ENCODE data around the gene NEK11. TPM values are rescaled to one million over a fixed set of nuclear protein-coding genes. Genes with fewer than 3 reads are reported as not detected.

NEK11 gene
- polyA plus RNA-seq, 1 of the 3 experiments (the other 2 are of a cell fraction): 4.7 TPM

DNA sequence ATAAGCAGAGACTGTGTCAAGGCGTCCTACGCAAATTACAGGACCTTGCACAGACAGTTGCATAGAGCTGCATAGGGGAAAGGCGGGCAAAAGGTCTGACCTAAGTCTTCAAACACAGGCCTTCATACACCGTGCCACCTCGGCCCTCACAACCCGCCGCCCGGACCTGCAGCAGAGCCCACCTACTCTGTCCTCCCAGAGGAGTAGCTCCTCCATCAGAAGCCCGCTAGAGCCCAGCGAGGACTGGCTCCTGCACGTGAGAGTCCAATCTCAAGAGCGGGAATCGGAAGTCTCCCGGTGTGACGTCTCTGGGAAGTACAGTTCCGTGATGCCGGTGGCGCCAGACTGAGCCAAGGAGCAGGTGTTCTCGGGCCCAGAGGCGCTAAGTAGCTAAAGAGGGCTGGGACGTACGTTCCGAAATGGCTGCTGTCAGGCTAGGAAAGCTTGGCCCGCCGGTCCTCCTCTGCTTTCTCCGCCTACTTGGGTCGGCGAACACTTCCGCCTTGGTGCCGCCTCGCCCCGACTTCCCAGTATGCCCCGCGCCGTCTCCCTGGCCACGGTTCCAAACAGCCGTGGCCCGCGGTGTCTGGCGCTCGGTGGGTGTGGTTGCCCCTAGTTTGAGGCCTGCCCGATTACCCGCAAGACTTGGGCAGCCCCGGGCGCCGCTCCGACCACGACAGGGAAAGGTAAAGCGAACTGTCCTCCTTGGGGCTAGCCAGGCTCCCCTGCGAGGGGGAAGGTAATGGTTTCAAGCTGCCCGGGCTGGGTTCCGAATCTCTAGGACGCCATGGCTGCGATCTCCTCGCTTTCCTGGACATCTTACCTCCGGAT lies at the start of gene NEK11, which contains the start of gene ASTE1 (continued):
- TF ChIP-seq, protein P1, sequence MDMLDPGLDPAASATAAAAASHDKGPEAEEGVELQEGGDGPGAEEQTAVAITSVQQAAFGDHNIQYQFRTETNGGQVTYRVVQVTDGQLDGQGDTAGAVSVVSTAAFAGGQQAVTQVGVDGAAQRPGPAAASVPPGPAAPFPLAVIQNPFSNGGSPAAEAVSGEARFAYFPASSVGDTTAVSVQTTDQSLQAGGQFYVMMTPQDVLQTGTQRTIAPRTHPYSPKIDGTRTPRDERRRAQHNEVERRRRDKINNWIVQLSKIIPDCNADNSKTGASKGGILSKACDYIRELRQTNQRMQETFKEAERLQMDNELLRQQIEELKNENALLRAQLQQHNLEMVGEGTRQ (IDR thresholded peaks at IDR 0.05; ENCODE audit: borderline replicate concordance, low read depth, low read length): no peak
- TF ChIP-seq GABPA (IDR thresholded peaks at IDR 0.05; ENCODE audit: low read depth) (peak; percentile 74), TEAD4 (IDR thresholded peaks at IDR 0.05; ENCODE audit: borderline replicate concordance, insufficient read depth) (no peak), FOSL2 (IDR thresholded peaks at IDR 0.05; ENCODE audit: borderline replicate concordance, low read depth) (no peak), NFIC (IDR thresholded peaks at IDR 0.05; ENCODE audit: borderline replicate concordance) (no peak), YY1 (IDR thresholded peaks at IDR 0.05; ENCODE audit: low read depth) (0 out of 2 replicates have a peak, but pooled peaks have one; percentile 52), CHD2 (IDR thresholded peaks at IDR 0.05; ENCODE audit: low read length, partially characterized antibody) (peak; percentile 75), RAD21 (IDR thresholded peaks at IDR 0.05; ENCODE audit: low read length) (no peak)
- TF ChIP-seq, protein P2, sequence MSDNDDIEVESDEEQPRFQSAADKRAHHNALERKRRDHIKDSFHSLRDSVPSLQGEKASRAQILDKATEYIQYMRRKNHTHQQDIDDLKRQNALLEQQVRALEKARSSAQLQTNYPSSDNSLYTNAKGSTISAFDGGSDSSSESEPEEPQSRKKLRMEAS (IDR thresholded peaks at IDR 0.05; ENCODE audit: low read depth): peak; percentile 93

DNA sequence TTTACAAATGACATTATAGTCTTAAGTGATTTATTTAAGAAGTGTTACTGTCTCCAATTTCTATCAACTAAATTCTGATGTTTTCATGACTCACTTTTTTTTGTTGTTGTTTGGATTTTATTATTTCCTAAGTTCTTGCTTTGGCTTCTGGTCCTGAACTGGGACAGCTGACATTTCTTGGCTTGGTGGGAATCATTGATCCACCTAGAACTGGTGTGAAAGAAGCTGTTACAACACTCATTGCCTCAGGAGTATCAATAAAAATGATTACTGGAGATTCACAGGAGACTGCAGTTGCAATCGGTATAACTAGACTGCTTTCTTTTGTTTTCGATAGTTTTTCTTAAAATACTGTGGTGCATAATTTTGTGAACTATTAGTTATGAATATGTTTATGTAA lies 47.6 kb upstream of the NEK11 start:
- POLR2A ChIA-PET: no interaction called here
- TF ChIP-seq, protein P3, sequence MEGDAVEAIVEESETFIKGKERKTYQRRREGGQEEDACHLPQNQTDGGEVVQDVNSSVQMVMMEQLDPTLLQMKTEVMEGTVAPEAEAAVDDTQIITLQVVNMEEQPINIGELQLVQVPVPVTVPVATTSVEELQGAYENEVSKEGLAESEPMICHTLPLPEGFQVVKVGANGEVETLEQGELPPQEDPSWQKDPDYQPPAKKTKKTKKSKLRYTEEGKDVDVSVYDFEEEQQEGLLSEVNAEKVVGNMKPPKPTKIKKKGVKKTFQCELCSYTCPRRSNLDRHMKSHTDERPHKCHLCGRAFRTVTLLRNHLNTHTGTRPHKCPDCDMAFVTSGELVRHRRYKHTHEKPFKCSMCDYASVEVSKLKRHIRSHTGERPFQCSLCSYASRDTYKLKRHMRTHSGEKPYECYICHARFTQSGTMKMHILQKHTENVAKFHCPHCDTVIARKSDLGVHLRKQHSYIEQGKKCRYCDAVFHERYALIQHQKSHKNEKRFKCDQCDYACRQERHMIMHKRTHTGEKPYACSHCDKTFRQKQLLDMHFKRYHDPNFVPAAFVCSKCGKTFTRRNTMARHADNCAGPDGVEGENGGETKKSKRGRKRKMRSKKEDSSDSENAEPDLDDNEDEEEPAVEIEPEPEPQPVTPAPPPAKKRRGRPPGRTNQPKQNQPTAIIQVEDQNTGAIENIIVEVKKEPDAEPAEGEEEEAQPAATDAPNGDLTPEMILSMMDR (IDR thresholded peaks at IDR 0.05): no peak
- TF ChIP-seq GABPA (IDR thresholded peaks at IDR 0.05; ENCODE audit: low read depth): no peak
- TF ChIP-seq, protein P4, sequence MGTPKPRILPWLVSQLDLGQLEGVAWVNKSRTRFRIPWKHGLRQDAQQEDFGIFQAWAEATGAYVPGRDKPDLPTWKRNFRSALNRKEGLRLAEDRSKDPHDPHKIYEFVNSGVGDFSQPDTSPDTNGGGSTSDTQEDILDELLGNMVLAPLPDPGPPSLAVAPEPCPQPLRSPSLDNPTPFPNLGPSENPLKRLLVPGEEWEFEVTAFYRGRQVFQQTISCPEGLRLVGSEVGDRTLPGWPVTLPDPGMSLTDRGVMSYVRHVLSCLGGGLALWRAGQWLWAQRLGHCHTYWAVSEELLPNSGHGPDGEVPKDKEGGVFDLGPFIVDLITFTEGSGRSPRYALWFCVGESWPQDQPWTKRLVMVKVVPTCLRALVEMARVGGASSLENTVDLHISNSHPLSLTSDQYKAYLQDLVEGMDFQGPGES (IDR thresholded peaks at IDR 0.05; ENCODE audit: low read depth, low read length): no peak
- TF ChIP-seq, protein P1 (IDR thresholded peaks at IDR 0.05; ENCODE audit: borderline replicate concordance, low read depth, low read length): no peak
- DNase-seq: no peak
- Histone ChIP-seq H3K9me2 (no peaks in the 10 kb centered on the region), H3K27me3 (ENCODE audit: insufficient read depth) (no peaks in the 10 kb centered on the region), H3K4me3 (ENCODE audit: low read depth in 2 of 2, low read length in 1 of 2) (no peak overlapping the region), H3K79me2 (ENCODE audit: insufficient read depth) (no peaks in the 10 kb centered on the region), H3K4me2 (no peak overlapping the region), H3F3A (replicated peaks; ENCODE audit: insufficient read depth) (peaks cover 3% of the 10 kb centered on the region), H3K27ac (ENCODE audit: low read depth in 2 of 2, low read length in 1 of 2) (no peak overlapping the region), H4K20me1 (ENCODE audit: insufficient read depth) (no peaks in the 10 kb centered on the region), H3K9me3 (no peaks in the 10 kb centered on the region), H3K9ac (no peak overlapping the region), H3K4me1 (ENCODE audit: control insufficient read depth in 1 of 2, insufficient read depth in 2 of 2, low read depth in 1 of 2, low read length in 1 of 2) (no peaks in the 10 kb centered on the region), H2AFZ (ENCODE audit: low read depth) (no peak overlapping the region), H3K36me3 (replicated peaks in 1 of 2; ENCODE audit: control insufficient read depth in 1 of 2, insufficient read depth in 2 of 2, low read length in 1 of 2) (peaks cover 45 to 58% of the 10 kb centered on the region in 2 experiments)
- CTCF ChIA-PET: interaction anchor here (1.1 kb wide), 1 partner anchor 86 kb away, joined by 4 read pairs; no protein-coding TSS in a partner anchor
- 59% methylated on average over 2 of the region's 2 CpGs for WGBS (ENCODE audit: low lambda C conversion rate)

All from SK-N-SH (cell line).